ENCODE results near the gene KLHDC10.
"Not testable (repeated sequence)": the region's sequence is repeated elsewhere in the genome, so short reads cannot be mapped to it uniquely, and the experiment has no call there.

Gene KLHDC10

DNA sequence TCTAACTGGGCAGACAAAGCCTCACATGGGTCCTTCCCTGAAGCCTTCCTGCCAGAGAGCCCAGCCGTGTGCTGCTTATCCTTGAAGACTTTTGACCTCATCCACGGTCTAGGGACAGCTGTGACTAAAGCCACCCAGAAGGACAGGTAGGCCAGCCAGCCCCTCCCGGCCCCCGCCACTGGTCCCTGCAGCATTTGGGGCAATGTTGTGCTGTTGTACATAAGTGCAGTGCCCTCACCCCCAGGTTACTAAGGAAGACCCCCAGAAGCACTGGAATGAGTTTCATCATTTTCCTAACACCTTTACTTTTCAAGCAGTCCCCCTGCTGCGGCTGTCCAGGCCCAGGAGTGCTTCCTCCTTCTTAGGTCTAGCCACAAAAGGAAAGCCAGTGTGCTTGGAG, 91.9 kb downstream of the KLHDC10 start:
- DNase-seq, result no peak

DNA sequence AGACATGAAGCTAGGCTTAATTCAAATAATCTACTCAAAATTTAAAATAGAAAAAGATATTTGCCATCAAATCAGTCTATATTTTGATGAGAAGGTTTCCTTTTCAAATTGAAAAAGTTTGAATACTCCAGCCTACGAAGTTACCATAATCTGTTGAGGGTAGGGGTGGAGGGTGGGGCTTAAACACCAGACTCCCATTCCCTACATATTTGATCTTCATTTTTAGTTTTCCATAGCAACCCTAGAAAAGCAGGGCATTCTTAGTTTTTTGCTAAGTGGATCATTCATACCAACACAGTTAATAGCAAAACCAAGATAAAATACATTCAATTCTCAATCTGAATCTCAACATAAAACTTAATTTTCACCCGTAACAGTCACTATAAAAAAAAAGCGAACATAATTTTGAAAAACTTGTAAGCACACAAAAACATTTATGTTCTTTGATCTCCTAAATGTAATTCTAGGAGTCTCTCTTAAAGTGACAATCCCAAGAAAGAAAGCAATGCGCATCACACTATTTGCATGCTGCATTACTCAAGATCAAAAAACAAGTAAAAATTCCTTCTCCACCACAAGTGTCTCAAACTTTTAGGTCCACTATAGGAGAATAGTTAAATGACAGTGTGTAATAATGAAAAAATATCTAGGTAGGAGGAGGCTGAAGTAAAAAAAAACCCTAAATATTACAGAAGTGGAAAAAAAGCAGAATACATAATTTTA, 104.1 kb downstream of the KLHDC10 start:
- DNase-seq, result no peak

DNA sequence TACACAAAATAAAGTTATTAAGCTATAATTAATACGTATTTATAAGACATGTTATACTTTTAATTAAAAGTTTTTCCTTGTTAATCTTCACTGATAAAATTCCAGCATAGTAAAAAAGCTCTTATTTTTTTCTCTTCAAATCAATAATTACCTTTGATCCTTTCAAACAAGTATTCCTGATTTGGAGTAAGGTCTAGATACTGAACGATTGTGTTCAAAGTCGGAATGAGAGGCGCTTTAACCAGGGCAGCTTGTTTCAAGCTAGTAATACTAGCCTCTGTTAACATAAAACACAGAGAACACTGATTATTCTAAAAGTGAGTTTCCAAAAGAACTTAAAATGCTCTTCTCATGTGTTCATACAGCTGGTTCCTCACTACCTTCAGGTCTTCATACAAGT, 107.9 kb downstream of the KLHDC10 start:
- no peak for DNase-seq

DNA sequence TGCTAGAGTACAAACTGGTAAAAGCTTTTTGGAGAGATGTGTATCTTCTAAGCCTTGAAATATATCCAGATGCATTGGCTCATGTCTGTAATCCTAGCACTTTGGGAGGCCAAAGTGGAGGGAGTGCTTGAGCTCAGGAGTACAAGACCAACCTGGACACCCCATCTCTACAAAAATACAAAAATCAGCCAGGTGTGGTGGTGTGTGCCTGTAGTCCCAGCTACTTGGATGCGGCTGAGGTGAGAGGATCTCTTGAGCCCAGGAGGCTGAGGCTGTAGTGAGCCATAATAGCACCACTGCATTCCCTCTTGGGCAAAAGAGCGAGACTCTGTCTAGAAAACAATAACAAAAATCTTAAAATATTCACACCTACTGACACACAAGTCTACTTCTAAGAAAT, 109.3 kb downstream of the KLHDC10 start:
- no peak for DNase-seq

DNA sequence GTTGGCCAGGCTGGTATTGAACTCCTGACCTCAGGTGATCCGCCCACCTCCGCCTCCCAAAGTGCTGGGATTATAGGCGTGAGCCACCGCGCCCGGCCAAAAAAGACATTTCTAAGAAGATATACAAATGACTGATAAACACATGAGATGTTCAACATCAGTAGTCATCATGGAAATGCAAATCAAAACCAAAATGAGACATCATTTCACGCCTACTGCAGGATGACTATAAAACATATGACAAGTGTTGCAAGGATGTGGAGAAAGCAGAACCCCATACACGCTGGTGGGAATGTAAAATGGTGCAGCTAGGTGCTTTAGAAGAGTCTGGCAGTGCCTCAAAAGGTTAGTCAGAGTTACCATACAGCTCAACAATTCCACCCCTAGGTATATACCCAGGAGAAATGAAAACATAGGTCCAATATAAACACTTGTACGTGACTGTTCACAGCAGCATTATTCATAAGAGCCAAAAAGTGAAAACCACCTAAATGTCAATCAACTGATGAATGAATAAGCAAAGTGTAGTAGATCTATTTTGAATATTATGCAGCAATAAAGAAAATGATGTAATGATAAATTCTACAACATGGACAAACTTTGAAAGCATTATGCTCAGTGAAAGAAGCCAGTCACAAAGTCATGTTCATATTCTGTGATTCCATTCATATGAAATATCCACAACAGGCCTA, 110.4 kb downstream of the KLHDC10 start:
- no peak for DNase-seq

DNA sequence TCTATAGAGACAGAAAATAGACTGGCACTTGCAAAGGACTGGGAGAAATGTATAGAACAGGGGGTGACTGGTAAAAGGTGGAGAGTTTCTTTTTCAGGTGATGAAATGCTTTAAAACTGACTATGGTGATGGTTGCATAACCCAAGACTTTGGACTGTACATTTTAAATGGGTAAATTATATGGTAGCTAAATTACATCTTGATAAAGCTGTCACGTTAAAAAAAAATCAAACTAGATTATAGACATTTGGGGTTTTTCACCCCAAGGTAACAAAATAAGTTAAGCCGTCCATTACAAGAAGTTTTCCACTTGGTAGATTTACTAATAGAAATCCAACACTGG, 110.9 kb downstream of the KLHDC10 start:
- no peak for DNase-seq

DNA sequence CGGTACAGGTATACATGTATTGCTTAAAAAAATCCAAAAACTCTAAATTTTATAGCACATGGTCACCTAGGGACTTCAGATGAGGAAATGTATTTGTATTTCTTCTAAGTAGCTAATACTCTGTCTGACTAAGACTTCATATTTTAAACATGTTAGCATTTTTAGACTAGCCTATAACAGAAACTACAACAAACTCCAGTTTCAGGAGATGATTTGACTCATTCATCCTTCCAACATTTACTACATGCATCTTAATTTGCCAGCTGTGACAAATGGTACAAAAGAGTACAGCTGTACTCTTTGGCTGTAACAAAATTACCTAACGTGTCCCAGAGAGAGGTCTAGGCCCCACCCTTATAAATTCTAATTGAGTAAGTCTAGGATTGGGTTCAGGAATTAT, 112.7 kb downstream of the KLHDC10 start:
- no peak for DNase-seq

DNA sequence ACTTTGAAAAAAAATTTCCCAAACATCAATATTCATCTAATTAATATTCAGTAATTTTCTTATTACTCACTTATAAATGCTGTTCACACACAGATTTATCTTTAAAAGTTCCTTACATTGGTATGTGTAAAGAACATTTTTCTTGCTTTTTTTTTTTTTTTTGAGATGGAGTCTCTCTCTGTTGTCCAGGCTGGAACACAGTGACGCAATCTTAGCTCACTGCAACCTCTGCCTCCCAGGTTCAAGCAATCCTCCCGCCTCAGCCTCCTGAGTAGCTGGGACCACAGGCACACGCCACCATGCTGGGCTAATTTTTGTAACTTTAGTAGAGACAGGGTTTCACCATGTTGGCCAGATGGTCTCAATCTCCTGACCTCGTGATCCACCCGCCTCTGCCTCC, 114.0 kb downstream of the KLHDC10 start:
- not testable (repeated sequence) for DNase-seq
